GM12878 (cell line): ENCODE results near the gene RAP1GDS1.

Experiments
- POLR2A ChIP-seq: IDR thresholded peaks from 2 replicates; pipeline ENCODE4 v1.6.1; 2011; ENCODE audit warnings: low read depth, mild to moderate bottlenecking, low read length
- POLR2AphosphoS5 ChIP-seq: IDR thresholded peaks from 2 replicates; pipeline ENCODE4 v1.6.1; 2011; ENCODE audit warnings: mild to moderate bottlenecking, low read length, inconsistent platforms
- RELA ChIP-seq: fragments of 450-650 bp; IDR thresholded peaks from 2 replicates; pipeline ENCODE4 v1.8.0; 2014; ENCODE audit warnings: borderline replicate concordance; ENCODE audit not compliant: partially characterized antibody
- YY1 ChIP-seq: IDR thresholded peaks from 2 replicates; pipeline ENCODE4 v1.6.1; 2011; ENCODE audit warnings: low read depth, mild to moderate bottlenecking, low read length
- ZNF384 ChIP-seq: IDR thresholded peaks from 2 replicates; pipeline ENCODE4 v1.6.1; 2012; ENCODE audit warnings: low read depth, mild to moderate bottlenecking, low read length, improper control_type of control experiment, borderline replicate concordance
- TF ChIP-seq, protein P1 (sequence below), 3 experiments: IDR thresholded peaks in 2 of 3; conservative IDR thresholded peaks in 1 of 3; 2 replicates each; pipeline ENCODE4 v1.5.1; 2011; ENCODE audit warnings: low read depth in 3 of 3, low read length in 3 of 3, mild to moderate bottlenecking in 3 of 3, control low read depth in 2 of 3, moderate library complexity in 2 of 3, inconsistent platforms in 1 of 3, mixed read lengths in 1 of 3; ENCODE audit not compliant: control insufficient read depth in 2 of 3, insufficient read depth in 1 of 3; ENCODE audit errors: extremely low read depth in 1 of 3
- TF ChIP-seq, protein P2 (sequence below): fragments of 450-650 bp; IDR thresholded peaks from 2 replicates; pipeline ENCODE4 v1.6.1; 2016; ENCODE audit warnings: mild to moderate bottlenecking
- TF ChIP-seq, protein P3 (sequence below): IDR thresholded peaks from 2 replicates; pipeline ENCODE4 v1.6.1; 2012; ENCODE audit warnings: low read depth, low read length, improper control_type of control experiment

DNA sequence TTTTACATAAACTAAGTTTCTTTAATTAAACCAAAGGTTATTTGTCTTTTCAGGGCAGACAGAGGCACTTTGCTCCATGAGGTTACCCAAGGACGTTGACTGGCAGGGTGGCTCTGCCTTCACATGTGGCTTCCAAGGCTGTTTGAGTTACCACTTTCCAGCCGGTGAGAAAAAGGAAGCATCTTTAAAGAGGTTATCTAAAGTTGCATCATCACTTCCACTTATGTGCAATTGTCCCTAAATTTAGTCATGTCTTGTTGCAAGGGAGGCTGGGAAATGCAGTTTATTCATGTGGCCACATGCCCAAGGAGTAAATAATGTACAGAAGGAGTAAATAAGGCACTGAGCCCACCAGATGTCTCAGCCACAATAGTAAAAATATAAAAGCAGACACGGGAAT is 29.0 kb upstream of the RAP1GDS1 start:
- TF ChIP-seq ZNF384, result no peak
- no peak for TF ChIP-seq POLR2AphosphoS5
- no peak for TF ChIP-seq RELA
- no peak for TF ChIP-seq YY1
- TF ChIP-seq, protein P1, sequence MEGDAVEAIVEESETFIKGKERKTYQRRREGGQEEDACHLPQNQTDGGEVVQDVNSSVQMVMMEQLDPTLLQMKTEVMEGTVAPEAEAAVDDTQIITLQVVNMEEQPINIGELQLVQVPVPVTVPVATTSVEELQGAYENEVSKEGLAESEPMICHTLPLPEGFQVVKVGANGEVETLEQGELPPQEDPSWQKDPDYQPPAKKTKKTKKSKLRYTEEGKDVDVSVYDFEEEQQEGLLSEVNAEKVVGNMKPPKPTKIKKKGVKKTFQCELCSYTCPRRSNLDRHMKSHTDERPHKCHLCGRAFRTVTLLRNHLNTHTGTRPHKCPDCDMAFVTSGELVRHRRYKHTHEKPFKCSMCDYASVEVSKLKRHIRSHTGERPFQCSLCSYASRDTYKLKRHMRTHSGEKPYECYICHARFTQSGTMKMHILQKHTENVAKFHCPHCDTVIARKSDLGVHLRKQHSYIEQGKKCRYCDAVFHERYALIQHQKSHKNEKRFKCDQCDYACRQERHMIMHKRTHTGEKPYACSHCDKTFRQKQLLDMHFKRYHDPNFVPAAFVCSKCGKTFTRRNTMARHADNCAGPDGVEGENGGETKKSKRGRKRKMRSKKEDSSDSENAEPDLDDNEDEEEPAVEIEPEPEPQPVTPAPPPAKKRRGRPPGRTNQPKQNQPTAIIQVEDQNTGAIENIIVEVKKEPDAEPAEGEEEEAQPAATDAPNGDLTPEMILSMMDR (IDR thresholded peaks at IDR 0.05 in 2 of 3, conservative IDR thresholded peaks at IDR 0.05 in 1 of 3; ENCODE audit: control insufficient read depth in 2 of 3, extremely low read depth in 1 of 3, insufficient read depth in 1 of 3, low read depth in 3 of 3, low read length in 3 of 3), result no peak
- TF ChIP-seq POLR2A, result no peak
- TF ChIP-seq, protein P2, sequence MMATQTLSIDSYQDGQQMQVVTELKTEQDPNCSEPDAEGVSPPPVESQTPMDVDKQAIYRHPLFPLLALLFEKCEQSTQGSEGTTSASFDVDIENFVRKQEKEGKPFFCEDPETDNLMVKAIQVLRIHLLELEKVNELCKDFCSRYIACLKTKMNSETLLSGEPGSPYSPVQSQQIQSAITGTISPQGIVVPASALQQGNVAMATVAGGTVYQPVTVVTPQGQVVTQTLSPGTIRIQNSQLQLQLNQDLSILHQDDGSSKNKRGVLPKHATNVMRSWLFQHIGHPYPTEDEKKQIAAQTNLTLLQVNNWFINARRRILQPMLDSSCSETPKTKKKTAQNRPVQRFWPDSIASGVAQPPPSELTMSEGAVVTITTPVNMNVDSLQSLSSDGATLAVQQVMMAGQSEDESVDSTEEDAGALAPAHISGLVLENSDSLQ, result no peak
- TF ChIP-seq, protein P3, sequence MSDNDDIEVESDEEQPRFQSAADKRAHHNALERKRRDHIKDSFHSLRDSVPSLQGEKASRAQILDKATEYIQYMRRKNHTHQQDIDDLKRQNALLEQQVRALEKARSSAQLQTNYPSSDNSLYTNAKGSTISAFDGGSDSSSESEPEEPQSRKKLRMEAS, result no peak
